ENCODE data around the gene ZNF215. TPM values are rescaled to one million over a fixed set of nuclear protein-coding genes. Genes with fewer than 3 reads are reported as not detected.

The ZNF215 gene
- total and polyA plus RNA-seq, 2 of the 4 experiments (the other 2 are of a cell fraction), result 3.4 to 7.7 TPM

- dilution Hi-C loops (cut with HindIII; ENCODE audit: low sequenced_read_pairs, unreplicated experiment) (no loop called here), in situ Hi-C loops (cut with MboI; ENCODE audit: low sequenced_read_pairs) (no loop called here), intact Hi-C loops (cut with micrococcal nuclease) (no loop called here)
- Histone ChIP-seq H3K9me1 (ENCODE audit: insufficient read depth, low read length) (no peaks in the 10 kb centered on the region), H2BK120ac (ENCODE audit: low read depth, low read length) (no peak overlapping the region), H3K9ac (ENCODE audit: low read depth, low read length) (no peak overlapping the region), H4K5ac (ENCODE audit: low read depth, low read length) (no peak overlapping the region), H2AK5ac (ENCODE audit: low read depth, low read length) (no peak overlapping the region), H3K4me2 (ENCODE audit: low read depth, low read length) (no peak overlapping the region), H3K4ac (ENCODE audit: low read depth, low read length) (no peak overlapping the region), H3K56ac (ENCODE audit: extremely low read depth, insufficient read depth, low read length) (no peak overlapping the region), H3K4me3 (ENCODE audit: insufficient read depth, low read depth, low read length) (no peak overlapping the region), H2BK5ac (ENCODE audit: low read depth, low read length, poor library complexity, severe bottlenecking) (no peak overlapping the region), H3K14ac (replicated peaks; ENCODE audit: low read depth, low read length) (no peak overlapping the region), H2BK15ac (ENCODE audit: low read depth, low read length) (no peak overlapping the region), H3K36me3 (ENCODE audit: control insufficient read depth, insufficient read depth, low read length) (no peaks in the 10 kb centered on the region), H4K8ac (ENCODE audit: low read depth in 2 of 2, low read length in 2 of 2) (no peak overlapping the region), H3K23ac (ENCODE audit: low read depth, low read length) (no peak overlapping the region), H2BK20ac (ENCODE audit: low read depth, low read length) (no peak overlapping the region), H3K79me1 (ENCODE audit: low read depth in 1 of 2, low read length in 2 of 2) (no peaks in the 10 kb centered on the region), H2AK9ac (replicated peaks; ENCODE audit: low read depth, low read length, poor library complexity) (no peak overlapping the region), H2AFZ (replicated peaks; ENCODE audit: low read length, poor library complexity) (no peak overlapping the region), H4K20me1 (ENCODE audit: insufficient read depth, low read length) (no peaks in the 10 kb centered on the region), H3K4me1 (ENCODE audit: control insufficient read depth, insufficient read depth, low read length) (no peaks in the 10 kb centered on the region), H3K27me3 (ENCODE audit: control insufficient read depth, insufficient read depth, low read length) (no peaks in the 10 kb centered on the region), H3K9me3 (ENCODE audit: control insufficient read depth, insufficient read depth, low read length) (no peaks in the 10 kb centered on the region), H3K18ac (ENCODE audit: low read depth, low read length) (no peak overlapping the region), H4K91ac (ENCODE audit: insufficient read depth, low read depth, low read length) (no peak overlapping the region), H3K27ac (ENCODE audit: insufficient read depth, low read length) (no peak overlapping the region)
- ChIA-PET CTCF (no interaction called here), POLR2A (ENCODE audit: unreplicated experiment) (no interaction called here)
- DNase-seq (peak; percentile 8), ATAC-seq (ENCODE audit: low read depth) (no peak)
- WGBS, 2 experiments (ENCODE audit: extremely low coverage in 2 of 2, insufficient read length in 1 of 2), result no CpG with 5 or more reads among the region's 2 CpGs
- BruUV-seq (replicated peaks), result no TSS peak
- no peak for TF ChIP-seq MAZ (IDR thresholded peaks at IDR 0.05; ENCODE audit: borderline replicate concordance, low read depth, low read length)
- TF ChIP-seq RAD21 (IDR thresholded peaks at IDR 0.05; ENCODE audit: low read length), result no peak
- no peak for TF ChIP-seq CHD1 (IDR thresholded peaks at IDR 0.05; ENCODE audit: low read depth, low read length)
- TF ChIP-seq NFE2L2 (IDR thresholded peaks at IDR 0.05; ENCODE audit: low read depth, low read length), result no peak
- no peak for TF ChIP-seq FOS (IDR thresholded peaks at IDR 0.05; ENCODE audit: low read depth, low read length)
- TF ChIP-seq CEBPB (IDR thresholded peaks at IDR 0.05; ENCODE audit: low read depth, low read length), result no peak
- no peak for TF ChIP-seq CTCF (conservative IDR thresholded peaks at IDR 0.05; ENCODE audit: low read depth, low read length)
- TF ChIP-seq, protein P1, sequence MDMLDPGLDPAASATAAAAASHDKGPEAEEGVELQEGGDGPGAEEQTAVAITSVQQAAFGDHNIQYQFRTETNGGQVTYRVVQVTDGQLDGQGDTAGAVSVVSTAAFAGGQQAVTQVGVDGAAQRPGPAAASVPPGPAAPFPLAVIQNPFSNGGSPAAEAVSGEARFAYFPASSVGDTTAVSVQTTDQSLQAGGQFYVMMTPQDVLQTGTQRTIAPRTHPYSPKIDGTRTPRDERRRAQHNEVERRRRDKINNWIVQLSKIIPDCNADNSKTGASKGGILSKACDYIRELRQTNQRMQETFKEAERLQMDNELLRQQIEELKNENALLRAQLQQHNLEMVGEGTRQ (IDR thresholded peaks at IDR 0.05; ENCODE audit: low read depth, low read length), result no peak
- TF ChIP-seq RCOR1 (IDR thresholded peaks at IDR 0.05; ENCODE audit: insufficient replicate concordance, low read length), result no peak
- no peak for TF ChIP-seq POLR2A (IDR thresholded peaks at IDR 0.05; ENCODE audit: low read depth, low read length)
- no peak for TF ChIP-seq MXI1 (IDR thresholded peaks at IDR 0.05; ENCODE audit: borderline replicate concordance, low read depth, low read length)
- TF ChIP-seq RFX5 (IDR thresholded peaks at IDR 0.05; ENCODE audit: low read depth, low read length), result no peak
- TF ChIP-seq ELK1 (IDR thresholded peaks at IDR 0.05; ENCODE audit: borderline replicate concordance, low read depth, low read length), result no peak
- TF ChIP-seq SMC3 (IDR thresholded peaks at IDR 0.05; ENCODE audit: low read depth, low read length), result no peak
- no peak for TF ChIP-seq BHLHE40 (IDR thresholded peaks at IDR 0.05; ENCODE audit: low read depth, low read length)
- no peak for TF ChIP-seq MAFK (IDR thresholded peaks at IDR 0.05; ENCODE audit: low read depth, low read length)
Measured at GRCh38 chr11:6900327-6900999, 25.8 kb upstream of the ZNF215 start.

Data from IMR-90 (cell line).